Dermis blood vessel endothelial cell (primary cell): ENCODE measurements around the gene ANKS1A. TPM values are rescaled to one million over a fixed set of nuclear protein-coding genes. Genes with fewer than 3 reads are reported as not detected.

ENCODE experiments used
- DNase-seq: peaks from one replicate; pipeline ENCODE4 v3.0.0; 2010
- total RNA-seq: library from RNA; depleted of rRNA; stranded (reverse); fragments of >200 nt; gene quantifications from 2 replicates; pipeline ENCODE4 v1.2.3, GENCODE V29; 2014

The ANKS1A gene
- total RNA-seq, 1 donor from 2014 or later: 53.6 TPM

DNA sequence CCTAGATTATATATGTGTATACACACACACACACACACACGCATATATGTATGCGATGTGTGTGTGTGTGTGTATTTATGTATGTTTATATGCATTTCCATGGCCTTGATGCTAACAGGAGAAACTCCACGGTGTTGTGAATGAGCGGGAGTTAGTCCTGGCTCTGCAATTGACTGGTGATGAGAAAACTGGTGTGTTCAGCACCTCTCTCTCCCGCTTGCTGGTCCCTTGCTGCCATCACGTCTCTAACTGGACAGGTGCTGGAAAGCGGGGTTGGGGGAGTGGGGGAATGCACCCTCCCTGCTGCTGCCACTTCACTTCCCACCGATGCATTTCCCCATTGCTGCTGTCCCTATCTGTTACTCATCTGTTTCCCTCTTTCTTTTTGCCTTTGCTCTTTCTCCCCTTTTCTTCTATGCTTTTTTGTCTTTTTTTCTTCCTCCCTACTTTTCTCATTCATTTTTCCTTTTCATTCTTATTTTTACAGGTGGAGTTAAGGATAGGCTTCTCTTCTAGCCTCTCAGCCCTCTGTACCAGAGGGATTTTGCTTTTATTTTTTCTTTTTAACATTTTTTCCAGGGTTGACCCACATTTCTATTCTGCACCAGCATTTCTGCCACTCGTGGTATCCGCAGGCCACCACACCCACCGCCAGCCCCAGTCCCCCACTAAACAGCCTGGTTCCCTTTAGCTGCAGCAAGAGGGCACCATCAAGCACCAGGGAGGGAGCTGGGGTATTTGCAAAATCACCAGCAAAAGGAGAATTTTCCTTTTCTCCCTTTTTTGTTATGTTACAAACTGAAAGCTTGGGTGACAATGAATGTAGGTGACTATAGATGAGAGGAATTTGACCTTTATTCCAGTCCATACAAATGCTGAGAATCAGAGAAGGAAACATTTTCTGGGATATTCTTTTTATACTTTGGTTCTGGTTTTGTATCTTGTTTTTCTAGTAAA is 136.5 kb downstream of the ANKS1A start:
- peak; percentile 47 for DNase-seq

DNA sequence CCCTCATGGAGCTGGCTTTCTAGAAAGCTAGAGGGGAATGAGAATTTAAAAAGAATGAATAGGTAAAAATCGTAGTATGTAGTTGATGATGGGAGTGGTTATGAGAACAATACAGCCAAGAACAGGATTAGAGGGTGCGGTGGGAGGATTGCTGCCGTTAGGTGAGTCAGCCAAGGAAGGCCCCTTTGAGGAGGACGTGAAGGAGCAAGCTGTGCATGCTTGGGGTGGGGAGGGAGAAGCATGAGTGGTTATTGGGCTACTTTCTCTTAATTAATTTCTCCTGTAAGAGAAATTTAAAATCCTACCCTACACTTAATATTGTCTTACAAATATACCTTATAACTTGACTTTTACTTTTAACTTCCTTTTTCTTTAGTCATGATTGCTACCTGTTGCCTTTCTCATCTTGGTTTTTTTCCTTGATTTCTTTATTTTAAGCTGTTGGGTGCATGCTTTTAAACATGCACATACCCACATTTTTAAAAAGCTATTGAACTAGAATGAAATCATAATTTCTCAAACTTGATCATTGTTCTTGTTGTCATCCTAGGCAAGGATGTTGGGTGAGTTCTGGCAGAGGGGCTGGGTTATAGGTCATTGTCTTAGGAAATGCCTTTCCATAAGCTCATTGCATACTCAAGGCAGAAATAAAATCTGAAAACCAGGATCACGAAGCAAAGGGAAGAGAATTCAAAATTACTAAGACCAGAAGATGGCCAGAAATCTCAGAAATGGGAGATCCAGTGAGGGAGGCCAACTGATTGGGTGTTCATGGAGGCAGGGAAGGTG is 137.6 kb downstream of the ANKS1A start:
- DNase-seq: peak; percentile 83

DNA sequence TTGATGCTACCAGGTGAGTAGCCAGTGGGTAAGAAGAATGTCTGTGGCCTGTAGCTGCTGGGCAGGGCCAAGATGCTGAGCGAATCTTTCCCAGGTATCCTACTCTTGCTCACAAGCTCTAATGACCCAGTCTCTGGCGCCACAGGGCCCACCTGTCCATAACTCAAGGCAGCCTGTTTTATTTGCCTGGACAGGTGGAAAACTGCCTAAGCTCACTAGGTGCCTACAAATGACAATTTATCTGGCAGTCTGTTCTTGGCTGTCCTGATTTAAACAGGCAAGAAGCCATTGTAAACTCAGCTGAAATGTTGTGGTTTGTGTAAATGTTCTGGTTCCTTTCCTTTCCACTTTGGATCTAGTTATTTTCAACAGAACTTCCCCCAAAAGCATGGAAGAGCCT is 138.8 kb downstream of the ANKS1A start:
- no peak for DNase-seq

DNA sequence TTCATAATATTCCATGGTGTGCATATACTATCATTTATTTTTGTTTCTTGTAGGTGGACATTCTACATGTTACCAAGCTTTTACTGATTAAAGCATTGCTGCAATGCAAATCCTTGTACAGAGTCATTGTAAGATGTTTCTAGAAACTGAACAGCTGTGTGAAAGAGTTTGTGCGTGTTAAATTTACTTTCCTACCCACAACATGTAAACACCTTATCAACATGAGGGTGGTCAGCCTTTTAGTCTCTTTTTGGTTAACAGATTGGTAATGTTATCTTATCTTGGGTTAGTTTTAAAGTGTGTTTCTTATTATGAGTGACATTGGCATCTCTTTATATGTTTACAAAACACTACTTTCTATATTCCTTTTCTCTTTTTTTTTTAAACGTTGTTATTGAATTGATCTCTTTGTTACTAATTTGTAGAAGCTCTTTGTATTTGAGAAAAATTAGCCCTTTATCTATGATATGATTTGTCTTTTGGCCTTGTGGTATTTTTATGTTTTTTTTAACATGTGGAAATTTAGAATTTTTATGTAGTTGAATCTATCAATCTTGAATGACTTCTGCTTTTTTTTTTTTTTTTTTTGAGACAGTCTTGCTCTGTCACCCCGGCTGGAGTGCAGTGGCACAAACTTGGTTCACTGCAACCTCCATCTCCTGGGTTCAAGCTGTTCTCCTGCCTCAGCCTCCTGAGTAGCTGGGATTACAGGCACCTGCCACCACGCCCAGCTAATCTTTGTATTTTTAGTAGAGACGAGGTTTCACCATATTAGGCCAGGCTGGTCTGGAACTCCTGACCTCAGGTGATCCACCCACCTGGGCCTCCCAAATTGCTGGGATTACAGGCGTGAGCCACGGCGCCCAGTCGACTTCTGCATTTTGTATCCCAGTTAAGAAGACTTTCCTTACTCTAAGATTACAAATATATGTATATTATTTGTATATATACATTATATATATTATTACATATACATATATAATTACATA is 140.0 kb downstream of the ANKS1A start:
- DNase-seq: no peak

DNA sequence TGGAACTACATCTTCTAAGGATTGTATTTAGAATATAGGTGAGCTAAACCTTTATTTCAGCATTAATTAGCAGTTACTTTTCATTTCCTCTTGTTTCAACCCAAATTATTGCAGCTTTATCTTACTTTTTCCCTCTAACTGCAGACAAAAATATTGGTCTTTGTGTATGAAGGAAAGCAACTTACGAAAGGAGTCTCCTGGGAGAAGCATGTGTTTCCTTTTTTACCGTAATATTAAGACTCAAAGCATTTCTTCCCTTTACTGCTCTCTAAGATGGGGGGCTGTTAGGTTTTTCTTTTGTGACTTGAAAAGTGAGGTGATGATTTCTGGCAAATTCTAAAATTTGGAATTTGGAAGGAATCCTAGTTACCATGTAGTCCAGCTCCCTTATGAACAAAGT is 141.0 kb downstream of the ANKS1A start:
- DNase-seq: no peak

DNA sequence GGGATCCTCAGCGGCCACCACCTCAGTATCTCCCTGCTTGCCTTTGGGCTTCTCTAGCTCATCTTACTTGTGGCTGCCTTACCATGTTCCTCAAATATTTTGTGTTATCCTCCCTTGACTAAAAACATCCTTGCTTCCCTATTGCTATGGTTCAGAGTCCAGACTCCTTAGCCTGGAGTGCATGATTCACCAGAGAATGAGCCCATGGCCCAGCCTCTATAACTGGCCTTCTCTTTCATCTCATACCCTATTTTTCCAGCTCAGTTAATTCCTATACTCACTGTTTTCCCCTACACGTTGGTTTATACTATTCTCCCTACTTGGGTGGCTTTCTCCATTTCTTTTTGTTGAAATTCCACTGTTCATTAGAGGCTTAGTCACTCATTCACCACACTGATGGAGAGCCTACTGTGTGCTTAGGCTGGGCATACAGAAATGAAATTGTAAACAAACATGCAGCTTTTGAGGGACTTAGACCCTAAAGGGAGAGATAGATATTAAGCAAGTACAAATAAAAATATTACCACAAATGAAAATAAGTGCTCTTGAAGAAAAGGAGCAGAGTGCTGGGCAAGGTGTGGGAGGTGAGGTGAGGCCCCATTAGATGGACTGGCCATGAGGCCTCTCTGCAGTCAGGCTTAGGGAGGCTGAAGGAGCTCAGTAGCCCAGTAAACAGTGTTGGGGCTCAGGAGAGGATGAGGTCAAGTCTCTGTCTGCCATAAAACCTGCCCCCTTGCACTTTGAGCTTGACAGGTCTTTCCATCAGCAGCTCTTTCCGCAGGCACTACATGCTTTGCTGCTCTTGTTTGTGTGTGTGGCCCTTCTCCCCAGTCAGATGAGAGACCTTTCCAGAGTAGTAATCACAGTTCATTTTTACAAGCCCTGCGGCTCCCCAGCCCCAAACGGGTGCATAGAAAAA is 142.8 kb downstream of the ANKS1A start:
- DNase-seq: no peak

DNA sequence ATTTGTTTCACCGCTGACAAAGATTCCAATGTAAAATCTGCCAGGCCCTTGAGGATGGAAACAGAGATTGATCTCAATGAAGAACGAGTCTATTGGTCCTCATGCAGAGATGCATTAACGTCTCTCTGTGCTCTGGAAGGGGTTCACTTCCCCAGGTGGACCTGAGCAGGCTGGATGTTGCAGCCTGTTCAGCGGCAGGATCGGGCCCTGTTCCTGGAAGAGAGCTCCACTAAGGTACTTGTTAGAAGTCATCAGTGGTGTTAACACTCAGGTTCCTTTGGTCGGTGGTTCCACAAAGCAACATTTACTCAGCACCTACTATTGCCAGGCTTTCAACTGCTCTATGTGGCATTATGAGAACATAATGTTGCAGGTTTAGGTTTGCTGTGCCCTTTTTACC is 144.6 kb downstream of the ANKS1A start:
- DNase-seq: no peak

DNA sequence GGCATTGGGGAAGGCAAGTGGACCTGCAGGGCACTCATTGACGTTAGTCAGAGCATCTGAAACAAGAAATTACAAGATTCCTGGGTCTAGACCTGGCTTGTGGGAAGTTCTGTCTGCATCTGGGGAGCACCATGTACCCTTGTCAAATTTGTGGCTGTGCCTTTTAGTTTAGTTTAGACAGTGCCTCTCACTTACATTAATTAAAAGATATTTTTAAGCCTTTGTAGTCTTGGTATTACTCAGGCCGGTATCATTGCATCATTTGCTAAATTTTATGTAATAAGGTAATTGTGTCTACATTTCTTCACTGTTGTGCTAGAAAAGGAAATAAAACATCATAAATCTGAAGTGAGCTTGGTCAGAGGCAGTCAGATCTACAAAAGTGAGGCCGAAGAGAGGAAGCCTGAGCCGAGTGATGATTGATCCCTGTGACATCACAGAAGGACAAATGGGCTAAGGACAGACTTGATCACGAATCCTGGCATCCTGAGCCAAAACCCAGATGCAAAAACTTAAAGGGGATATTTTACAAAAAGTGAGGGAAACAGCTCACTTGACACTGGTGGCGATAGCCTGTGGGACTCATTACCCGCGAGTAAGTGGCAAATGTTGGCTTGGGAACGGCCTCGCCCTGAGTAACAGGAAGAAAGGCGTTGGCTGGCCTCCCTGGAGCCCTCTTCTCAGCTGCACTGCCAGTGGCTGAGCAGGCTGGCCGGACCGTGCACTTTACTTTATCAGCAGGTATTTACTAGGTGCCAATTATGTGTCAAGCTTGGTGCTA is 145.5 kb downstream of the ANKS1A start:
- DNase-seq: peak; percentile 88

DNA sequence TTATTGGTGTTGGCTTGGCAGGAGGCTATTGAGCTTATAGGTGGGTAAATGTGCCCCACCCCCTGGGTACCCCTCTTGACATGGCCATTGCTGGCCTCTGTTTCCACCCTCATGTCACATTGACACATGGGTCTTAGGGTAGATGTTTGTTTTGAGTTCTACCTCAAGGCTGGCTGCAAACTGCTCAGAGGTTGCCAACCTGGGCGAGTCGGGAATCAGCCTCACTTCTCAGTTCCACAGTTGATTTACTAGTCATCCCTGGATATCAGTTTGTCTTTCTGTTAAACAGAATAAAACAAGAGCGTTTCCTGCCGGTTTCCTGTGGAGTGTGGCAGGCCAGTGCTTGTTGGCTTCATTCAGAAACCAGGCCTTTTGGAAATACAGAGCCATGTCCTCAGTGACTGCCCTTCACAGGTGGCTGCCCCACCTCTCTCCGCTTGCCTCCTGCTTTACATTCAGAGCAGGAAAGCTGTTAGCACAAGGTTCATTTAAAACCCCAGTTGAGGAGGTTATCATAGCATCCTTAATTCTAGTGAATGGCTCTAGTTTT is 146.5 kb downstream of the ANKS1A start:
- DNase-seq: peak; percentile 46

DNA sequence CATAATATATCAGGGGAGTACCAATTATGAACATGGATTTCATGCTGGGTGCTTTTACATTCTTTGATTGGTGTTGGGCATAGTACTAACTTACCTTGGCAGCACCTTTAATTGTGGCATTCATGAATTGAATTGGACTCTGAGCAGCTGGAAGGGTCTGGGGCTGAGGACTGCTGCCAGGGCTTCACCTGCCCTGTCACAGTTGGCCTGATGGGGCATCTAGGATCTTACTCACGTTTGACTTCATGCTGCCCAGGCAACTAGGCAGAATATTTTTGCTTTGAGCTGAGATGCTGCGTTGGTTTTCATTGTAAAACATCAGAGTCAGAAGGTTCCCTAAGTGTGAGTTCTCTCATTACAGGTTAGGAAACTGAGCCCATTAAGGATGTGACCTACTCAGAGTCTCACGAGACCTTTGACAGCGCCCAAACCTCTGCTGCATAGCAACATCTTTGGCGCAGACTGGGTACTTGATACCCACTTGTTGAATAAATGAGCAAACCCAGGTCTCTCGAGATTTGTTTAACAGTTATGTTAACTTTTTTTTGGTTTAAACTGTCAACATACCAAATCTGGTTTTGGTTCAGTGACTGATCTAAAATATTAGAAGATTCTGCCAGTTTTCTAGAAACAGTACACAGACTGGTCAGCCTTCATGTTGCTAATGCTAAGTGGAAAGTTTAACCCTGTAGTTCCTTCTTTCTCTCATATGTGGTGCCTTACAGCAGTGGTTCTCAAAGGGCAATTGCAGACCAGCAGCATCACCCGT is 147.2 kb downstream of the ANKS1A start:
- DNase-seq: no peak

DNA sequence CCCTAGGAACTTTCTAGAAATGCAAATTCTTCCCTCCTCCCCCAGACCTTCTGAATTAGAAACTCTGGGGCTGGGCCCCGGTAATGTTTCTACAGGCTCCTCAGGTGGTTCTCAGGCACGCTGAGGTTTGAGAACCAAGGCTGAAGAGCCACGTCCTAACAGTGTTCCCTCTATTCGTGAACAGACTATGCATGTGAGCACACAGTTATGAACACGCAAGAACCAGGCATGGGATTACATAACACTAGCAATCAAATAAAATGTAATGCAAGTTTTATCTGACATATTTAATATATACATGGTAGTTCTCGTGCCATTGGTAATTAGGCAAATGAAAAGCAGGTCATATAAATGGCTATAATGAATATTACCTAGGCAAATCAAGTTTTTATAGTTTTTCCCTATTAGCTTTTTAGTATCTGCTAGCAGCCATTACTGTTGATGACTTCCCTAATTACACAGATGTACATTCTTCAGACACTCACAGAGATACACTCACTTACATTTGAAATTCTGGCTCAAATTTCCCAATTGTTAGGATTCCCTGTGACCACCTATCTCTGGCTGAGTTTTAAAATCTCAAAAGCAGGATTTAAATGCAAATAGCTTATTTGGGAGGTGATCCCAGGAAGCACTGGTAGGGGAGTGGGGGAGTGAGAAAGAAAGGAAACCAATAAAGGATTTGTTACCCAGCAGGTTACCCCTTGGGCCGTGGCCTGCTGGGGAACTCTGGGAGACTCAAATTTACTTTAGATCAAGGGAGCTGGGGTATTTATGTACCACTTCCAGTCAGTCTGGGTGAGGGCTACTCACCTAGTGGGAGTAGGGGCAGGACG is 148.0 kb downstream of the ANKS1A start:
- no peak for DNase-seq

DNA sequence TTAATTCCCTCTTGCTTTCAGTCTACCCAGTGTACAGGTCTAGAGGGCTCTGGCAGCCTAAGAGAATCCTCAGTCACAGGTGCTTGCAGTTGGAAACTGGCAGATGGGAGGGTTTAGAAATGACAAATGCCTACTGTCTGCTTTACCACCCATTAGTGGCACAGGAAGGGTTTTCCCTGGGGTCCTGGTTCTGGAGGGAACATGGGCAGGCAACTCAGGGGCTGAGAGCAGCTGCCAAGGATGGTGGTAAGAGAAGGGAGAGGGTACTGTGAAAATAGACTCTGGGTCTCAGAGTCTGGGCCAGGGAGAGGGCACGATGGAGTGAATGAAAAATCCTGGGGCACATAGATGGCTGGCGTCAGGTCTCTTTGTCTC is 148.6 kb downstream of the ANKS1A start:
- DNase-seq: no peak

DNA sequence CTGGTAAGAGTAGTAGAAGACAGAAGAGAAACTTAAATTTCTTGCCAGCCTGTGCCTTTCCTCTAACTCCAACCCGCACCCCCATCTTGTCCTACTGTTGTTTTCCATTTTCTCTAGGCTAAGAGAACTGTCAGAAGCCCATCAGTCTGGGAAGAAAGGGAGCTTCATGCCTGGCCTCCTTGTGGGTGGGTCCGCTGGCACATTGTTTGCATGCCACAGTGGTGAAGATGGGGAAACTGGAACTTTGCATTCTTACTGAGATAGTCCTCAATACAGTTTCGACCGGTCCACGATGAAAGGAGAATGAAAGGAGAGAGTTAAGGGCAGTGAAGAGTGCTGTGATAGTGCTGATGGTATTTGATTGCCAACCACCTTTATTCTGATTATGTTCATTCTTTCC is 149.0 kb downstream of the ANKS1A start:
- no peak for DNase-seq

DNA sequence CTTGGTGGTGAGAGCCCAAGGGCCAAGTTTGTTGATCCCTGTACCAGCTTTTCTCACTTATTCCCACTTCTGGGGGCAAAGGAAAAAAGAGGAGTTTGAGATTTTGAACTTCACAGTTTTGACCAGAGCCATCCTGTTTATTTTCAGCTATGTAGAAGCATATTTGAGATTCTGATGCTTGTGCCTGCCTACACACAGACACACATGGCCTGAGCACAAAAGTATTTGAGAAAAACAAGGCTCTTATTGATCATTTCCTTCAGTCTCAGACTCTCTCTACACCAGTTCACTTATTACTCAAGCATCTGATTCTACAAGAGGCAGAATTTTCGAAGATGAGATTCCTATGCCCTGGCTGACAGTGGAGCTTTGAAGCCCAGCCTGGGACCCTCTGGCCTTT is 151.3 kb downstream of the ANKS1A start:
- DNase-seq: no peak

DNA sequence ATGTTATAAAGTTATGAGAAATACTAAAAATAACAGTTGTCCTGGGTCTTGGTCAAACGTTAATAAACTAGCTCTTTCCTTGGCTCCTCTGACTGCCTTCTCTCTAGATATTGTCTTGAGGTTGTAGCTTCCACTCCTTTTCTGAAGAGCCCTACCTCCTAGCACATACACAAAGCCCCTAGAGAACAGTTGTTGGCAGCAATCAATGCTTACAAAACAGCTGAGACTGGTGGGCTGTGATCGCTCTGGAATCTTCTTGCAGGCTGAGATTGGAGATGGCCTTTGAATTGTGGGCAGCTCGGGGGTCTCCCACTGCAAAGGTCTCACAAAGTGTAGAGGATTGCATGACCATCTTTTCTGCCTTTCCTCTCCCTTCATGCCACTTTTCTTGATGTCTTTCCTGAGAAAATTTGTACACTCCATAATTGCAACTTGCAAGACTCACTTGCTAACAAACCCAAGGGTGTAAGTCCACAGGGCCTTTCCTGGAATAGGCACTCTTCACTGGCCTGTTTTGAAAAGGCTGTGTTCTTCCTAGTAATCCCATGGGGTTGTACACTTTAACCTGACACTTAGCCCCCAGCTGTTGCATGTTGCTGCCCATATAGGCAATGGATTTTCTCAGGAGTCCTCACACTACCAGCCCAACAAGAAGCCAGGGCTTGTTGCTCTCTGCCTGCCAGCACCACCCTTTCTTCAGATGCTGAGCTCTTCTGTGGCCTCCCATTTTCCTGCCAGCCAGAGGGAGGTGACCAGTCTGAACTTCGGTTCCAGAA is 152.2 kb downstream of the ANKS1A start:
- no peak for DNase-seq

DNA sequence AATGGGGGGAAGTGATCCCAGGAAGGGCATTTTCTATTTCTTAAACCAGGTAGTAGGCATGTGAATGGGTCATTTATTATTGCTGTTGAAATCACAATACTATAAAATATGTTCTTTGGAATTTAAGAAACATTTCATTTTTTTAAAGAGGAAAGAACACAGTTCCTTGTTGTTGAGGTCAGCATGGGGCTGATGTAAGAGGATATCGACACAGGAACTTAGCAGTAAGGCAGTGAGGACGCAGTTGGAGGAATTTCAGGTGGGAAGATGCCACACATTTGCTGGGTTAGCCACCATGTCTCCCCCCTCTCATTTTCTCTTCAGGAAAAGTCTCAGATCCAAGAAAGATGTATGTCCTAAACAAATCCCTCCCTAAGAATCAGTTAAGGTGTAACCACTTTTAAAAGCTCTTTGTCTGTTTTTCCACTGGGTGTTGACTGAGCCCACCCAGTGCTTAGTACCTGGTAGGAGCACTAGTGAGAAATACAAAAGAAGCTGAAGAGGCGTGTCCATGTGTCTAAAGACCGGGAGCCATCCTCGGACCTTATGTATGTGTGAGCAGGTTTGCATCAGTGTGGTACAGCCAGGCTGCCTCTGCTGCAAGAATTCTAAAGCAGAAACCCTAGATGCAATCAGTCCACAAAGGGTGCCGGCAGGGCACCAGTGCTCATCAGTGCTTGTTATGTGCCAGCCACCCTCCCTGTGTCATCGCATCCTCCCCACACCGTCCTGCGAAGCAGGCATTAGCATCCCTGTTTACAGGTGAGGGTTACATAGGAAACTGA is 153.2 kb downstream of the ANKS1A start:
- DNase-seq: peak; percentile 49
